PFSK-1 (cell line): Measurements from ENCODE around the gene FAT4. TPM values are rescaled to one million over a fixed set of nuclear protein-coding genes. Genes with fewer than 3 reads are reported as not detected.

Experiments
- FOXP2 ChIP-seq: optimal IDR thresholded peaks from 2 replicates; pipeline ENCODE3; 2011; ENCODE audit warnings: borderline replicate concordance, control low read depth, inconsistent platforms; ENCODE audit not compliant: insufficient read depth; ENCODE audit errors: extremely low read length, extremely low read depth
- POLR2AphosphoS5 ChIP-seq: IDR thresholded peaks from 2 replicates; pipeline ENCODE4 v1.6.1; 2012; ENCODE audit warnings: low read depth, mild to moderate bottlenecking, control low read depth, low read length, moderate library complexity
- REST ChIP-seq, 2 experiments: IDR thresholded peaks; 2 replicates each; pipeline versions ENCODE4 v1.6.1 to v1.8.0; 2011 to 2012; ENCODE audit warnings: low read depth in 2 of 2, low read length in 2 of 2, control low read depth in 1 of 2, inconsistent platforms in 1 of 2, mild to moderate bottlenecking in 1 of 2, moderate library complexity in 1 of 2; ENCODE audit not compliant: insufficient read depth in 1 of 2
- SIN3A ChIP-seq: IDR thresholded peaks from 2 replicates; pipeline ENCODE4 v1.6.1; 2012; ENCODE audit warnings: mild to moderate bottlenecking, low read length, moderate library complexity, borderline replicate concordance; ENCODE audit not compliant: insufficient read depth
- TAF1 ChIP-seq: IDR thresholded peaks from 2 replicates; pipeline ENCODE4 v1.6.1; 2012; ENCODE audit warnings: low read length, control low read depth, borderline replicate concordance; ENCODE audit not compliant: insufficient read depth
- polyA plus RNA-seq: library from polyadenylated mRNA; unstranded; fragments of >200 nt; gene quantifications from one replicate; pipeline ENCODE4 v1.2.1, GENCODE V29; 2012; ENCODE audit warnings: low read depth, missing spikeins; ENCODE audit not compliant: insufficient read length

The FAT4 gene, protein sequence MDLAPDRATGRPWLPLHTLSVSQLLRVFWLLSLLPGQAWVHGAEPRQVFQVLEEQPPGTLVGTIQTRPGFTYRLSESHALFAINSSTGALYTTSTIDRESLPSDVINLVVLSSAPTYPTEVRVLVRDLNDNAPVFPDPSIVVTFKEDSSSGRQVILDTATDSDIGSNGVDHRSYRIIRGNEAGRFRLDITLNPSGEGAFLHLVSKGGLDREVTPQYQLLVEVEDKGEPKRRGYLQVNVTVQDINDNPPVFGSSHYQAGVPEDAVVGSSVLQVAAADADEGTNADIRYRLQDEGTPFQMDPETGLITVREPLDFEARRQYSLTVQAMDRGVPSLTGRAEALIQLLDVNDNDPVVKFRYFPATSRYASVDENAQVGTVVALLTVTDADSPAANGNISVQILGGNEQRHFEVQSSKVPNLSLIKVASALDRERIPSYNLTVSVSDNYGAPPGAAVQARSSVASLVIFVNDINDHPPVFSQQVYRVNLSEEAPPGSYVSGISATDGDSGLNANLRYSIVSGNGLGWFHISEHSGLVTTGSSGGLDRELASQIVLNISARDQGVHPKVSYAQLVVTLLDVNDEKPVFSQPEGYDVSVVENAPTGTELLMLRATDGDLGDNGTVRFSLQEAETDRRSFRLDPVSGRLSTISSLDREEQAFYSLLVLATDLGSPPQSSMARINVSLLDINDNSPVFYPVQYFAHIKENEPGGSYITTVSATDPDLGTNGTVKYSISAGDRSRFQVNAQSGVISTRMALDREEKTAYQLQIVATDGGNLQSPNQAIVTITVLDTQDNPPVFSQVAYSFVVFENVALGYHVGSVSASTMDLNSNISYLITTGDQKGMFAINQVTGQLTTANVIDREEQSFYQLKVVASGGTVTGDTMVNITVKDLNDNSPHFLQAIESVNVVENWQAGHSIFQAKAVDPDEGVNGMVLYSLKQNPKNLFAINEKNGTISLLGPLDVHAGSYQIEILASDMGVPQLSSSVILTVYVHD (N-terminal part only)
- polyA plus RNA-seq: 0.56 TPM

- peak; percentile 44; the same call in 1 of the 2 replicates for TF ChIP-seq POLR2AphosphoS5
- TF ChIP-seq REST (IDR thresholded peaks at IDR 0.05; ENCODE audit: insufficient read depth in 1 of 2, low read depth in 2 of 2, low read length in 2 of 2): no peak
- TF ChIP-seq TAF1: no peak
- TF ChIP-seq FOXP2: peak; percentile 96
- TF ChIP-seq SIN3A: peak; percentile 61; the same call in 1 of the 2 replicates
Measured at GRCh38 chr4:125314676-125315575, at the start of gene FAT4. FAT4 (plus strand) TSS chr4:125314955; CDS start chr4:125316412, 1,457 bp downstream.

DNA sequence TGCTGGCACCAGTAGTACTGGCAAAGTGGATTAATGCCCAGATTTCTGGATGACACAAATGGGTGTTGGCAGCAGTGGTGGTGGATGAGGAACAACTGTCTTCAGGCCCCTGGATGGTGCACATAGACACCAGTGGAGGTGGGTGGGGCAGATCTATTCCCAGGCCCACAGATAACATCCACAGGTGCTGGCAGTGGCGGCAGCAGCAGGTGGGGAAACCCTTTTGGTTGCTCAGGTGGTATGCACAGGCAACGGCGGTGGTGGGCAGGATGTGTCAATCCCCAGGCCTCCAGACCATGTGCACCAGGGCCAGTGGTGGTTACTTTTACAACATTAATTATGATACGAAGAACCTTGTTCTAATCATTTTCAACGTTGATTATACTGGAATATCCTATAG lies 48.9 kb upstream of the FAT4 start:
- TF ChIP-seq REST (IDR thresholded peaks at IDR 0.05; ENCODE audit: insufficient read depth in 1 of 2, low read depth in 2 of 2, low read length in 2 of 2): no peak
- TF ChIP-seq TAF1: no peak
- TF ChIP-seq SIN3A: no peak
- no peak for TF ChIP-seq FOXP2
- TF ChIP-seq POLR2AphosphoS5: no peak

DNA sequence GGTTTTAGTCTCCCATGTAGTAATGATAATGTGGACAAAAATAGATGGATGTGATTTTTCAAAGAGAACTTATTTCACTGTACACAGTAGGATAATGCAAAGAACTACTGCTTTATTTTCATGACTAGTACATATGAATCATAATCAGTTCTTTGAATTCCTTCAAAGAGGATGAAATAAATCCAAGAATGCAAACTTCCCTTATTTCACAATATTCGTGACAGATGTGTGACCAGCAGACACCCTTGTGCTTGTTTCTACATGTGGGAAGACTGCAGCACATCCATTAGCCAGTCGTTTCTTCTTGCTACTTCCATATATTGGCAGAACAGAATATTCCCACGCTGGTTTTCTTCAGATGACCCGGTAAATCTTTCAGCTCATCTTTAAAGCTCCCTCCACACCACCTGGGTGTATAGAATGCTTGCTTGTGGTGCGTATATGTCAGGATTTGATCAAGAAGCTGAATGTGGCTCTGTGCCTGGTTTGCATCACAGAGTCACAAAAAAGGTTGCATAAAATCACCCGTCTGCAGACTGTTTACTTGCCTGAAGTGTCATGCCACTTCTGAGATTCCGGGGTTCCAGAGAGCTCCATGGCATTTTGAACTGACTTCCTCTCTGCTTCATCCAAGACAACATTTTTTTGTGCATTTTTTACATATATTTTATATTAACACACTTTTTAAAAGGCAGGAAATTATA lies 47.7 kb upstream of the FAT4 start:
- TF ChIP-seq REST (IDR thresholded peaks at IDR 0.05; ENCODE audit: insufficient read depth in 1 of 2, low read depth in 2 of 2, low read length in 2 of 2): no peak
- TF ChIP-seq SIN3A: no peak
- TF ChIP-seq TAF1: no peak

DNA sequence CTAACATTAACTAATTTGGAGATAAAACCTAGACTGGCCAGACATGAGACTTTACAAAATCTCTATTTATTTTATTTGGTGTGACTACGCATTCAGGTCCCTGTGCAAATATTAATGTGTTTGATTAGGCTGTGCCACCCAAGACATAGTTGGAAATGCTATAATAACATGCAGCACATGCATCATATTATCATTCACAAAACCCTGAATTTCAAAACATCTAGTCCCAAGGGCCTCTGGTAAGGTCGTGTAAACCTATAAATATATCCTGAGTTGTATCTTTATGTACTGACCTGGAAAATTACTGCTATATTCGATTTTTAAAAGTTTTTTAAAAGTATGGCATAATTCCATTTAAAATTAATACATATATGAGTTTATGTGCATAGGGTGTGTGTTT lies 47.1 kb upstream of the FAT4 start:
- TF ChIP-seq TAF1 (no peak), POLR2AphosphoS5 (no peak), SIN3A (no peak), REST (IDR thresholded peaks at IDR 0.05; ENCODE audit: insufficient read depth in 1 of 2, low read depth in 2 of 2, low read length in 2 of 2) (no peak), FOXP2 (no peak)
